Hematopoietic multipotent progenitor cell treated with erythropoietin and hydrocortisone succinate and interleukin-3 and kit ligand, for 15 days (in vitro differentiated cells): ENCODE results near the gene KSR1.

Experiments used
- DNase-seq: peaks from one replicate; pipeline ENCODE4 v3.0.0-alpha.2; 2015; ENCODE audit warnings: low spot score

The KSR1 gene

GRCh38 chr17:27514595-27515413, 58.6 kb downstream of the KSR1 start:
- no peak for DNase-seq

- DNase-seq, result no peak
Measured at GRCh38 chr17:27518048-27518447, 61.8 kb downstream of the KSR1 start.

DNA sequence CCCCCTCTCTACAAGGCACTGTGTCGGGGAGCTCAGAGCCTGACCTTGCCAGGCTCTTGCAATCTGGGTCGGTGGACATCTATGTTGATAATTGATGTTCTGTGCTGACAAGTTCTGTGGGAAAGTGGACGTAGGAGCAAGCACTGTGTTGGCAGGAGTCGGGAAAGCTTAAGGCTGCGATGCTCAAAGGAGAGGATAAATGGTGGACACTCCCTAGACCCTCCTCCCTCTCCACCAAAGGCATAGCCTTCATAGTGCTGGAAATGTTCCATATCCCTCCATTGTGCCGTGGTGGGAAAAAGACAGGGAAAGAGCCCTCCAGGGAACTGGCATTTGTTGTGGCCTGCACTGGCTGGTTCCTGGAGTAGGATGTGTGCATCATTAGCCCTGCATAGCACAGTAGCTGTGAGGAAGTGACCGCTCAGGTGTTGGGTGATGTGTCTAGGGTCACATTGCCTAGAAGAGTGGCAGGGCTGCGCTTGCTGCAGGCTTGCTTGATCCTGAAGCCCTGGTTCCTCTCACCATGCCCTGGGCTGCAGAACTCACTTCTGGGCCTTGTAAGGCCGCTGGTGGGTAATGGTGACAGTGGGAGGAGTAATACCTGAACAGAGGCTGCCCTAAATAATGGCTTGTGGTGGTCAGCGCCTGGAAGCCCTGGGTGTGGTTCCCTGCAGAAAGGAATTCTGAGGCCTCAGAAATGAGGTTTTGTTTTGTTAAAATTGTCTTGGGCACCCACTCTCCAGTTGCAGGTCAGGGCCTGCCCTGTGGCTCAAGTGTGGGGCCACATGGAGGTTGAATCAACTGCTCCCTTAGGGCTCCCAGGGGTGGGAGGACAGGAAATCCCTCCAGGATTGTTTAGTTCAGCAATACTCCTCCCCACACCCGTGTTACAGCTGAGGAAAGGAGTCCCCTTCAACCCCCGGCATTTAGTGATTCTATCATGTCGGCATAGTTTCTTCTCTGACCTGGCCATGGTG, 62.6 kb downstream of the KSR1 start:
- DNase-seq, result no peak

DNA sequence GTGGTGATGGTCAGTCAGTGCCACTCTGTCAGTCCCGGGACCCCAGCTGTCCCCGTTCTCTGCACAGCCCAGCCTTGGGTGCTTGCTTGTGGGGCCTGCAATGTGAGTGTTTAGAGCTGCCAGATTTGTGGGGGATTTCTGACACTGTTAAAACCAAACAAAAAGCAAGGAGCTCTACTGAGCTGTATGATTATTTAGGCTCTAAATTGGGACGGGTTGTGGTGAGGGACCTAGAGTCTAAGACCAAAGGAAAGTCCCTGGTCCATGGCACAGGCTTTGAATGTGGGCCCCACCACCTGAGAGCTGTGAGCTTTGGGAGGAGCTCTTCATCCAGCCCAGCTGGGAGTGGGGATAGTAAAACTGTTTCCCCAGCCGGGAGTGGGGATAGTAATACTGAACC, 63.3 kb downstream of the KSR1 start:
- DNase-seq, result no peak

GRCh38 chr17:27520491-27521185, 64.4 kb downstream of the KSR1 start:
- no peak for DNase-seq

- DNase-seq, result no peak
Measured at GRCh38 chr17:27521281-27522027, 65.2 kb downstream of the KSR1 start.

DNA sequence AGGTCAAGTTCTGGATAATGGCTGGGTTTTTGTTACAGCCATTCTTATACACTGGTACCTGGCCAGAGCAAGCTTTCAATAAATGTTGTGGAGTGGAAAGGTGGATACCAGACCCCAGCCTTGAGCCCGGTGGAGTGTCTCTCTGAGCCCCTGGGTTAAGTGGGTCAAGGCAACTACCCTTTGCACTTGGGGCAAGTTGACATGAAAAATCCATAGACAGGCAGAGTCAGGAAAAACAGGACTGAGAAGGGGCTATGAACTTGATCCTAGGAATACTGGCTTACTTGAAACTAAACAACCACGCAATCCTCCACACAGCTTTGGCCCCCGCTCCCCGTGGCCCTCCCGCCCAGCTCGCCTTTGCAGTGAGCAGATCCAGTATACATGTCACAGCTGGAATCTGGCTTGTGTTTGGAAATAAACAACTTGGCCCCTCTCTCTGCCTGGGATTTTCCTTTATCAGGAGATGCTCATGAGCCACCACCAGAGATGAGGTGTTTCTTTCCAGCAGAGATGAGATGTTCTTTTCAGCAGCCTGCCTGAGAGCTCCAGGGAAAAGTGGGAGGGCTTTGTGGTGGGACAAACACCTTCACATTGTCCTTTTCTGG, 65.9 kb downstream of the KSR1 start:
- DNase-seq, result no peak

DNA sequence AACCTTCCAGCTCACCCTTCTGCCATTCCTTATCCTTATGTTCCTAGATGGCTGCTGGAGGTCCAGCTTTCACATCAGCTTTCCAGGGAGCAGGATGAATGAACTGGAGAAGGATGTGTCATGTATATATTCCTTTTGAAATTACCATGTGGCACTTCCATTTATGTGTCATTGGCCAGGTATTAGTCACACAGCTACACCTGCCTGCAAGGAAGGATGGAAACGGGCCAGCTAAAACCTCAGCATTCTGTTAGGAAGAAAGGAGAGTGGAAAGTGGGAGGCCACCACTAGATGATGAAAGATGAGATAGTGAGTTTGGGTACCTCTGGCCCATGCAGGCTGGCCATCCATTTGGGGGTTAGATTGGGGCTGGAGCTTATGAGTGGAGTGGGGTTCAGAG, 67.5 kb downstream of the KSR1 start:
- no peak for DNase-seq

GRCh38 chr17:27524594-27524993, 68.3 kb downstream of the KSR1 start:
- no peak for DNase-seq

DNA sequence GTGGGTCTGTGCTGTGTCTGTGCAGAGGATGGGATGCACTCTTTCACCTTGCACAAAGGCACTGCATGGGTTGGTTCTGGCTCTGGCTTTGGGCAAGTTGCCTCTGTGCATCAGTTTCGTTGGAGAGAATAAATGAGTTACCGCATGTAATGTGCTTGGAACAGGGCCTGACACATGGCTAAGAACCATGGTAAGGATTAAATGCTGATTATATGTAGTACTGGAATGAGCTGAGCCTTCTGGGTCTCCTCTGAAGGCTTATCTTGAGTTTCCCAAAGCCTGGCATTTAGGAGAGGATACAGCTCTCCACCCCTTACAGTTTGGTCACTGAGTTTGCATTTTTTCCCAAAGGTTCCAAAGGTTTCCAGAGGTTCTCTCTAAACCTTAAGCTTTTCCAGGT, 69.1 kb downstream of the KSR1 start:
- no peak for DNase-seq

GRCh38 chr17:27525836-27526603, 69.8 kb downstream of the KSR1 start:
- no peak for DNase-seq

GRCh38 chr17:27526604-27527002, 70.4 kb downstream of the KSR1 start:
- DNase-seq, result peak; percentile 35

GRCh38 chr17:27529230-27529796, 73.1 kb downstream of the KSR1 start:
- DNase-seq, result peak; percentile 56

DNA sequence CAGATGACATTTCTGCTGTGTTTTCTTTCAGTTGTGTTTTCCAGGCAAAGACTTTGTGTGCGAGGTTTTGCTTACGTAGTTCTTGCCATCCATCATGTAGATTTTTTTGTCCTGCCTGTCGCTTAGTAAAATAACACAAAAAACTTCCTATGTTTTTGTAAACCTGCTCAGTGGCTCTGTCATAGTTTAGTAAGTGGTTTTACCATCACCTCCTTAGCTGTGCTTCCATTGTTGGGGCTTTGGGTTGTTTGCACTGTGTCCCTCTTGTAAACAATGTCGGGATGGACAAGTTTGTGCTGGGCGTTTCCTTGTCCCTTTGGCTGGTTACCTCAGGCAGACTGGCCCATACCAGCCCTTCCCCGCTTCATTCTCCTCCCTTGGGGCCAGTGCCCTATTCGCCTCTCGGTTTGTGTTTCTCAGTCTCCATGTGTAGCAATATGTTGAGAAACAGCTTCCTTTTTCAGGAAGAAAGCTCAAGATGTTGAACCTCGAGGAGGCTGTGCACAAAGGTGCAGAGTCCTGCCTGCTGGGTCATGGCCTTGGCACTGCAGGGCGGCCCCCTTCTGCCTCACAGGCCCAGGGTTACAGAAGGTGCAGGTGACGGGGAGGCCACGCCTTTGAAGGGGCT, 74.6 kb downstream of the KSR1 start:
- DNase-seq, result no peak

GRCh38 chr17:27531469-27531961, 75.3 kb downstream of the KSR1 start:
- DNase-seq, result no peak

GRCh38 chr17:27532269-27533263, 76.3 kb downstream of the KSR1 start:
- no peak for DNase-seq

- no peak for DNase-seq
Measured at GRCh38 chr17:27533874-27534815, 77.9 kb downstream of the KSR1 start.
